ENCODE measurements around the gene ZNF205.

The ZNF205 gene

GRCh38 chr16:3085868-3086595 lies 26.4 kb upstream of the ZNF205 start:
- no peak for DNase-seq

- no peak for DNase-seq
These were observed 25.7 kb upstream of the ZNF205 start for GRCh38 chr16:3086596-3087242.

- no peak for DNase-seq
These were observed 24.8 kb upstream of the ZNF205 start for GRCh38 chr16:3087243-3088235.

- no peak for DNase-seq
These were observed 23.9 kb upstream of the ZNF205 start for GRCh38 chr16:3088450-3088849.

GRCh38 chr16:3088925-3089716 lies 23.3 kb upstream of the ZNF205 start:
- peak in 1 of 2 experiments; percentile 25 for DNase-seq

- peak; percentile 42 to 78 for DNase-seq
These were observed 22.4 kb upstream of the ZNF205 start for GRCh38 chr16:3089717-3090592.

GRCh38 chr16:3091551-3091950 lies 20.8 kb upstream of the ZNF205 start:
- DNase-seq: no peak

- no peak for DNase-seq
These were observed 19.9 kb upstream of the ZNF205 start for GRCh38 chr16:3092501-3092941.

GRCh38 chr16:3094289-3095027 lies 17.9 kb upstream of the ZNF205 start:
- DNase-seq: peak in 1 of 2 experiments; percentile 25

GRCh38 chr16:3095869-3096268 lies 16.5 kb upstream of the ZNF205 start:
- no peak for DNase-seq

- DNase-seq: no peak
These were observed 16.0 kb upstream of the ZNF205 start for GRCh38 chr16:3096362-3096761.

GRCh38 chr16:3097266-3097665 lies 15.1 kb upstream of the ZNF205 start:
- no peak for DNase-seq

GRCh38 chr16:3098459-3099394 lies 13.7 kb upstream of the ZNF205 start, which contains the start of gene ZSCAN10:
ZSCAN10 (minus strand) TSS chr16:3099294; CDS start chr16:3092937, 6,357 bp downstream.
- no peak for DNase-seq

GRCh38 chr16:3099395-3099731 lies 13.0 kb upstream of the ZNF205 start:
- DNase-seq: no peak

- peak; percentile 86 to 95 for DNase-seq
These were observed 12.5 kb upstream of the ZNF205 start for GRCh38 chr16:3099732-3100499.

GRCh38 chr16:3101018-3101840 lies 11.2 kb upstream of the ZNF205 start:
- DNase-seq: peak; percentile 44 to 70

GRCh38 chr16:3101841-3102470 lies 10.4 kb upstream of the ZNF205 start:
- no peak for DNase-seq
